ENCODE results near the gene ROBO1.

GRCh38 chr3:78888635-78889034, 879.2 kb downstream of the ROBO1 start:
- TF ChIP-seq, protein P1, sequence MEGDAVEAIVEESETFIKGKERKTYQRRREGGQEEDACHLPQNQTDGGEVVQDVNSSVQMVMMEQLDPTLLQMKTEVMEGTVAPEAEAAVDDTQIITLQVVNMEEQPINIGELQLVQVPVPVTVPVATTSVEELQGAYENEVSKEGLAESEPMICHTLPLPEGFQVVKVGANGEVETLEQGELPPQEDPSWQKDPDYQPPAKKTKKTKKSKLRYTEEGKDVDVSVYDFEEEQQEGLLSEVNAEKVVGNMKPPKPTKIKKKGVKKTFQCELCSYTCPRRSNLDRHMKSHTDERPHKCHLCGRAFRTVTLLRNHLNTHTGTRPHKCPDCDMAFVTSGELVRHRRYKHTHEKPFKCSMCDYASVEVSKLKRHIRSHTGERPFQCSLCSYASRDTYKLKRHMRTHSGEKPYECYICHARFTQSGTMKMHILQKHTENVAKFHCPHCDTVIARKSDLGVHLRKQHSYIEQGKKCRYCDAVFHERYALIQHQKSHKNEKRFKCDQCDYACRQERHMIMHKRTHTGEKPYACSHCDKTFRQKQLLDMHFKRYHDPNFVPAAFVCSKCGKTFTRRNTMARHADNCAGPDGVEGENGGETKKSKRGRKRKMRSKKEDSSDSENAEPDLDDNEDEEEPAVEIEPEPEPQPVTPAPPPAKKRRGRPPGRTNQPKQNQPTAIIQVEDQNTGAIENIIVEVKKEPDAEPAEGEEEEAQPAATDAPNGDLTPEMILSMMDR (IDR thresholded peaks at IDR 0.05) = no peak
- TF ChIP-seq POLR2A (IDR thresholded peaks at IDR 0.05) = no peak
